Activated CD4-positive, alpha-beta memory T cell treated with anti-CD3 and anti-CD28 coated beads for 36 hours (primary cell): Measurements from ENCODE around the gene VIL1. TPM values are rescaled to one million over a fixed set of nuclear protein-coding genes. Genes with fewer than 3 reads are reported as not detected.

ENCODE experiments used
- CTCF ChIA-PET: fragments of 350-600 bp; sonication (Branson Sonifier 250); formaldehyde crosslinking; loops from one replicate; lab custom pipeline; 2021; ENCODE audit warnings: antibody characterized with exemption, inconsistent platforms; lab: Charles Lee
- POLR2A ChIA-PET: fragments of 350-600 bp; sonication (Branson Sonifier 250); formaldehyde crosslinking; loops from one replicate; lab custom pipeline; 2021; ENCODE audit warnings: antibody characterized with exemption; lab: Charles Lee
- DNase-seq: peaks from one replicate; pipeline ENCODE4 v3.0.0-alpha.2; 2020
- H3K27ac Mint-ChIP-seq: one replicate; pipeline ENCODE4 v1.8.0; 2021; ENCODE audit warnings: mixed read lengths
- H3K27me3 Mint-ChIP-seq: one replicate; pipeline ENCODE4 v1.8.0; 2021; ENCODE audit warnings: mixed read lengths
- H3K36me3 Mint-ChIP-seq: one replicate; pipeline ENCODE4 v1.8.0; 2021; ENCODE audit warnings: mixed read lengths
- H3K4me1 Mint-ChIP-seq: one replicate; pipeline ENCODE4 v1.8.0; 2021; ENCODE audit warnings: low read depth, mixed read lengths
- H3K4me3 Mint-ChIP-seq: one replicate; pipeline ENCODE4 v1.8.0; 2021; ENCODE audit warnings: mild to moderate bottlenecking, mixed read lengths
- H3K9me3 Mint-ChIP-seq: one replicate; pipeline ENCODE4 v1.8.0; 2021; ENCODE audit warnings: mixed read lengths
- intact Hi-C: fragments of 100-400 bp; cut with micrococcal nuclease; formaldehyde crosslinking; loops from one replicate; pipeline ENCODE4 v1.15.1; 2023
- total RNA-seq, 2 experiments: library from RNA; stranded (reverse); gene quantifications; one replicate each; pipeline ENCODE4 v1.2.3, GENCODE V29; 2021

VIL1 gene
- total RNA-seq, 2 experiments from 2014 or later: not detected

GRCh38 chr2:218418321-218418716 lies 604 bp upstream of the VIL1 start:
- intact Hi-C loops: no loop called here
- CTCF ChIA-PET: no interaction called here
- Mint-ChIP-seq H3K36me3 (no peaks in the 10 kb centered on the region), H3K27me3 (no peaks in the 10 kb centered on the region), H3K4me3 (no peak overlapping the region), H3K4me1 (no peaks in the 10 kb centered on the region), H3K27ac (no peak overlapping the region), H3K9me3 (no peaks in the 10 kb centered on the region)
- POLR2A ChIA-PET: no interaction called here
- no peak for DNase-seq

DNA sequence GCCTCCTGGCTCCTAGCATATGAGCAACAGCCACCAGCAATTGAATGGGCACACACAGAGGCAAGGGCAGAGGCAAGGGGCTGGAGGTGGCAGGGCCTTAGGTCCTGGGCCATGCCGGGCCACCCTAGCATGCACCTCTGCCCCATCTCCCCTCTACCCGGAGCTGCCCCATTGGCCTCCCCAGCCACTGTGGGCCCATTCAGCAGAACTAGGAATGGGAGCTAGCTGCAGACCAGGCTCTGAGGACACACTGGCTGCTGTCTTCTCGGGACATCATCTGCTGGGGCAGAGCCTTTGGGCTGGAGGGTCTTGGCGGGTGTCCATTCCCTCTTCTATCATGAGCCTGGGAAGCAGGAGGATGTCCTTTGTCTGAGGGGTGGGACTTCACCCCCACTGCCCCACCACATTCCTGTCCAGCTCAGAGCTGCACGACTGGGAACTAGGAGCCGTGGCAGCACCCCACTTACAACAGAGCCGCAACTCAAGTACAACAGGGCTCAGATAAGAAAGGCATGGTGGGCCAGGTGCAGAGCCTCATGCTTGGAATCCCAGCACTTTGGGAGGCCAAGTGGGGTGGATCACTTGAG lies 800 bp downstream of the VIL1 start:
- CTCF ChIA-PET: no interaction called here
- POLR2A ChIA-PET: no interaction called here
- no peak overlapping the region for H3K27ac Mint-ChIP-seq

DNA sequence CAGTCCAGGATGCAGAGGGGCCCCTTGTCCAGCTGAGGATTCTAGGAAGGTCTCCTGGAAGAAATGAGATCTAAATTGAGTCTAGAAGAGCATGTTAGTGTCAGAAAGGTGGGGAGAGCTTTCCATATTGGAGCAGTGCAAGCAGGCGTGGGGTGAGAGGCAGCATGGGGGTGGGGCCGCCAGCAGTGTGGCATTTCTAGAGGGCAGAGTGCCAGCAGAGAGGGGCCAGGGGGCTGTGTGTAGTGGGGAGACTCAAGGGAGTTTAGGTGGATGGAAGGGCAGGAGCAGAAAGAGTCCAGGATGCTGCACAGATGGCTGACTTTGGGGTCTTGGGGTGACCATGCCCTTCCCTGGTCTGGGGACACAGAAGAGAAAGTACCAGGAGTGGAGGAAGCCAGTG lies 2.1 kb downstream of the VIL1 start:
- CTCF ChIA-PET: no interaction called here
- POLR2A ChIA-PET: no interaction called here
- H3K27ac Mint-ChIP-seq: no peak overlapping the region
- no peaks in the 10 kb centered on the region for H3K9me3 Mint-ChIP-seq
- H3K27me3 Mint-ChIP-seq: no peaks in the 10 kb centered on the region
- no peaks in the 10 kb centered on the region for H3K36me3 Mint-ChIP-seq
- no peak for DNase-seq
- no peaks in the 10 kb centered on the region for H3K4me1 Mint-ChIP-seq
- no peak overlapping the region for H3K4me3 Mint-ChIP-seq
- intact Hi-C loops: no loop called here

More for the DNA sequence above, 800 bp downstream of the VIL1 start:
- DNase-seq: no peak
- Mint-ChIP-seq H3K36me3 (no peaks in the 10 kb centered on the region), H3K4me1 (no peaks in the 10 kb centered on the region), H3K27me3 (no peaks in the 10 kb centered on the region), H3K4me3 (no peak overlapping the region), H3K9me3 (no peaks in the 10 kb centered on the region)
- intact Hi-C loops: no loop called here

DNA sequence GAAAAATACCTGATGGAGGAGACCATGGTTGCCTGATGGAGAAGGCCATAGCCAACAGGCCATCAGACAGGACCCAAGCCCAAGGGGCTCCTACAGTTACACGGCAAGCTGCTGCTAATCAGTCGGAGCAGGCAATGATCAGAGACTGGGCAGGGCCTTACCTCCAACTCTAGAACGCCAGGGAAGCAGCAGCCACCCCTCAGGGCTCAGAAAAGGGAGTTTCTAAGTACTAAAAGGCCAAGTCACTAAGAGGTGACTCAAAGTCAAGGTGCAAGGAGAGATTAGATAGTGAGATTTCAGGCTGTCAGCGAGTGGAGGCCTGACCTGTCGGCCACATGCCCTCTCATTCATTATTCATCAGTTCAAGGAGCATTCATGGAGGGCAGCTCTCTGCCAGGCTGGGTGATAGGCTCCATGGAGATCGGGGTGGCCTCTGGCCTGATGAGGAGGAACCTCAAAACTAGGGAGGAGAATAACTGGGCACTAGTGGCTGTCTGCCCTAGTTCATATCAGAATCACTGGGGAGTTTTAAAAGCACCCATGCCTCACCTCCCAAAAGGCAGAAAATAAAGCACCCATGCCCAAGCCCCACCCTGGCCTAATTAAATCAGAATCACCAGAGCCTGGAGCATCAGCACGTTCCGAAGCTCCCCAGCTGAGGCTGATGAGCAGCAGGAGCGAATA lies 3.6 kb downstream of the VIL1 start:
- ChIA-PET POLR2A (no interaction called here), CTCF (no interaction called here)
- Mint-ChIP-seq H3K36me3 (no peaks in the 10 kb centered on the region), H3K27me3 (no peaks in the 10 kb centered on the region), H3K9me3 (no peaks in the 10 kb centered on the region), H3K4me1 (no peaks in the 10 kb centered on the region), H3K27ac (no peak overlapping the region), H3K4me3 (no peak overlapping the region)
- intact Hi-C loops: no loop called here
- DNase-seq: no peak

GRCh38 chr2:218423584-218423983 lies 4.7 kb downstream of the VIL1 start:
- CTCF ChIA-PET: no interaction called here
- intact Hi-C loops: no loop called here
- H3K36me3 Mint-ChIP-seq: no peaks in the 10 kb centered on the region
- no peaks in the 10 kb centered on the region for H3K27me3 Mint-ChIP-seq
- no peaks in the 10 kb centered on the region for H3K4me1 Mint-ChIP-seq
- H3K4me3 Mint-ChIP-seq: no peak overlapping the region
- DNase-seq: no peak
- POLR2A ChIA-PET: no interaction called here
- H3K9me3 Mint-ChIP-seq: no peaks in the 10 kb centered on the region
- no peak overlapping the region for H3K27ac Mint-ChIP-seq

- no peaks in the 10 kb centered on the region for H3K9me3 Mint-ChIP-seq
- ChIA-PET POLR2A (no interaction called here), CTCF (no interaction called here)
- intact Hi-C loops: no loop called here
- H3K27me3 Mint-ChIP-seq: no peaks in the 10 kb centered on the region
- H3K4me3 Mint-ChIP-seq: no peak overlapping the region
- H3K4me1 Mint-ChIP-seq: no peaks in the 10 kb centered on the region
- no peak overlapping the region for H3K27ac Mint-ChIP-seq
- no peak for DNase-seq
- no peaks in the 10 kb centered on the region for H3K36me3 Mint-ChIP-seq
Observed at GRCh38 chr2:218425531-218425930, 6.6 kb downstream of the VIL1 start.

GRCh38 chr2:218427741-218428140 lies 8.8 kb downstream of the VIL1 start:
- CTCF ChIA-PET: no interaction called here
- intact Hi-C loops: no loop called here

GRCh38 chr2:218428846-218429558 lies 10.1 kb downstream of the VIL1 start:
- intact Hi-C loops: no loop called here
- no peaks in the 10 kb centered on the region for H3K9me3 Mint-ChIP-seq
- ChIA-PET POLR2A (no interaction called here), CTCF (interaction anchor here (0.6 kb wide), 1 partner anchor 74 kb away, joined by 3 read pairs; no protein-coding TSS in a partner anchor)
- no peaks in the 10 kb centered on the region for H3K27me3 Mint-ChIP-seq
- H3K27ac Mint-ChIP-seq: no peak overlapping the region
- no peak for DNase-seq
- H3K36me3 Mint-ChIP-seq: no peaks in the 10 kb centered on the region
- no peaks in the 10 kb centered on the region for H3K4me1 Mint-ChIP-seq
- H3K4me3 Mint-ChIP-seq: no peak overlapping the region

More at GRCh38 chr2:218427741-218428140, 8.8 kb downstream of the VIL1 start:
- Mint-ChIP-seq H3K27me3 (no peaks in the 10 kb centered on the region), H3K4me1 (no peaks in the 10 kb centered on the region), H3K27ac (no peak overlapping the region), H3K36me3 (no peaks in the 10 kb centered on the region), H3K9me3 (no peaks in the 10 kb centered on the region), H3K4me3 (no peak overlapping the region)
- POLR2A ChIA-PET: no interaction called here
- DNase-seq: no peak

GRCh38 chr2:218429911-218430692 lies 11.2 kb downstream of the VIL1 start:
- Mint-ChIP-seq H3K9me3 (no peaks in the 10 kb centered on the region), H3K27ac (no peak overlapping the region), H3K36me3 (no peaks in the 10 kb centered on the region), H3K4me3 (no peak overlapping the region), H3K27me3 (no peaks in the 10 kb centered on the region), H3K4me1 (no peaks in the 10 kb centered on the region)
- POLR2A ChIA-PET: interaction anchor here (0.6 kb wide), 1 partner anchor 258 kb away, joined by 3 read pairs; no protein-coding TSS in a partner anchor
- no peak for DNase-seq
- intact Hi-C loops: no loop called here
- CTCF ChIA-PET: interaction anchor here (1.2 kb wide), 1 partner anchor 137 kb away, joined by 3 read pairs; no protein-coding TSS in a partner anchor

DNA sequence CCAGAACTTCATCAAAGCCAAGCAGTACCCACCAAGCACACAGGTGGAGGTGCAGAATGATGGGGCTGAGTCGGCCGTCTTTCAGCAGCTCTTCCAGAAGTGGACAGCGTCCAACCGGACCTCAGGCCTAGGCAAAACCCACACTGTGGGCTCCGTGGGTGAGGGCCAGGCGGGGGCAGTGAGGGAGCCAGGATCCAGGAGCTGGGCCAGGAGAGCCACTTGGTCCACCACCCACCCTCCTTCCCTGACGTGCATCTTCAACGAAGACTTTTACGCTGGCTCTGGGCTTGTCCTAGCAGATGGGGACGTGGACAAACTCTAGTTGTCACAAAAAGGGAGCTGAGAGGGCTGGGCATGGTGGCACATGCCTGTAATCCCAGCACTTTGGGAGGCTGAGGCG lies 11.8 kb downstream of the VIL1 start:
- no peaks in the 10 kb centered on the region for H3K4me1 Mint-ChIP-seq
- H3K27ac Mint-ChIP-seq: no peak overlapping the region
- H3K4me3 Mint-ChIP-seq: no peak overlapping the region
- H3K36me3 Mint-ChIP-seq: no peaks in the 10 kb centered on the region
- CTCF ChIA-PET: interaction anchor here (1.2 kb wide), 1 partner anchor 138 kb away, joined by 3 read pairs; no protein-coding TSS in a partner anchor
- H3K9me3 Mint-ChIP-seq: no peaks in the 10 kb centered on the region
- no peaks in the 10 kb centered on the region for H3K27me3 Mint-ChIP-seq
- DNase-seq: no peak
- intact Hi-C loops: no loop called here
- POLR2A ChIA-PET: no interaction called here

- POLR2A ChIA-PET: no interaction called here
- DNase-seq: no peak
- H3K4me3 Mint-ChIP-seq: no peak overlapping the region
- no peaks in the 10 kb centered on the region for H3K27me3 Mint-ChIP-seq
- H3K27ac Mint-ChIP-seq: no peak overlapping the region
- CTCF ChIA-PET: no interaction called here
- intact Hi-C loops: no loop called here
- no peaks in the 10 kb centered on the region for H3K4me1 Mint-ChIP-seq
- H3K9me3 Mint-ChIP-seq: no peaks in the 10 kb centered on the region
- no peaks in the 10 kb centered on the region for H3K36me3 Mint-ChIP-seq
Observed at GRCh38 chr2:218431878-218432277, 13.0 kb downstream of the VIL1 start.
